DOHH2 (cell line): ENCODE results near the gene PPFIA3.

Experiments
- CTCF ChIP-seq: fragments of 200-600 bp; sonication (generic); IDR thresholded peaks from one replicate; pipeline ENCODE4 v1.5.1; 2014; ENCODE audit warnings: antibody characterized with exemption, mild to moderate bottlenecking, low read depth, low read length; ENCODE audit not compliant: poor library complexity, severe bottlenecking
- EZH2phosphoT487 ChIP-seq: fragments of 200-600 bp; sonication (generic); IDR thresholded peaks from 2 replicates; pipeline ENCODE4 v1.6.1; 2017; ENCODE audit warnings: borderline replicate concordance, mild to moderate bottlenecking, antibody characterized with exemption, low read length, moderate library complexity, mixed read lengths

- no peak for TF ChIP-seq CTCF
- no peak for TF ChIP-seq EZH2phosphoT487
Measured at GRCh38 chr19:49109569-49110233, 9.6 kb upstream of the PPFIA3 start.
